HCT116 (cell line): ENCODE data around the gene LSS. TPM values are rescaled to one million over a fixed set of nuclear protein-coding genes. Genes with fewer than 3 reads are reported as not detected.

Experiments
- ATAC-seq: fragments of 200-7000 bp; cut with Tn5 transposase; 2 replicates; pipeline ENCODE4 v1.9.1; 2020; ENCODE audit warnings: mild to moderate bottlenecking, moderate library complexity
- BruUV-seq: library from RNA; stranded (reverse); fragments of 400-500 nt; replicated peaks from 2 replicates; lab custom pipeline; 2021; lab: Mats Ljungman, UMichigan
- CTCF ChIA-PET: fragments of 300-600 bp; sonication (Branson Sonifier 250); formaldehyde crosslinking; loops from one replicate; lab custom pipeline; 2021; ENCODE audit warnings: antibody characterized with exemption; lab: Charles Lee
- POLR2A ChIA-PET: fragments of 300-600, 350-600 bp; sonication (Branson Sonifier 250); formaldehyde crosslinking; loops from one replicate; lab custom pipeline; 2021; ENCODE audit warnings: antibody characterized with exemption; lab: Charles Lee
- RAD21 ChIA-PET, 2 experiments: fragments of 300-600 bp; sonication (Branson Sonifier 250); formaldehyde crosslinking; loops; one replicate each; lab custom pipeline; 2023; ENCODE audit warnings: low total read pairs in 2 of 2; ENCODE audit not compliant: uncharacterized antibody in 2 of 2, unreplicated experiment in 2 of 2, low non-redundant PET in 1 of 2; lab: Charles Lee
- DNase-seq: peaks from one replicate; pipeline ENCODE4 v3.0.0-alpha.2; 2010; ENCODE audit warnings: low read depth, low spot score
- H2AFZ ChIP-seq: fragments of 200-600 bp; shearing (Covaris generic), sonication (generic); 2 replicates; pipeline ENCODE4 v1.6.1; 2017; ENCODE audit warnings: low read depth, mixed run types, mixed read lengths, antibody characterized with exemption, low read length; ENCODE audit not compliant: poor library complexity, severe bottlenecking
- H3K27ac ChIP-seq: 2 replicates; pipeline ENCODE4 v1.5.1; 2012; ENCODE audit warnings: low read depth, low read length
- H3K27me3 ChIP-seq: fragments of 200-600 bp; sonication (generic); 2 replicates; pipeline ENCODE4 v1.6.1; 2016; ENCODE audit warnings: mixed run types, low read length, mixed read lengths; ENCODE audit not compliant: insufficient read depth
- H3K36me3 ChIP-seq, 2 experiments: fragments of 200-500 bp in 1 of 2; fragments of 200-600 bp in 1 of 2; sonication (Bioruptor generic) in 1 of 2; sonication (generic) in 1 of 2; 2 replicates each; pipeline versions ENCODE4 v1.5.1 to v1.6.1; 2014 to 2016; ENCODE audit warnings: low read length in 2 of 2, inconsistent platforms in 1 of 2, mixed read lengths in 1 of 2, mixed run types in 1 of 2; ENCODE audit not compliant: insufficient read depth in 2 of 2, control insufficient read depth in 1 of 2
- H3K4me1 ChIP-seq, 2 experiments: fragments of 200-600 bp in 1 of 2; sonication (generic) in 1 of 2; 2 replicates each; pipeline versions ENCODE4 v1.5.1 to v1.6.1; 2012 to 2017; ENCODE audit warnings: low read length in 2 of 2, inconsistent platforms in 1 of 2, mild to moderate bottlenecking in 1 of 2, mixed read lengths in 1 of 2, mixed run types in 1 of 2, moderate library complexity in 1 of 2; ENCODE audit not compliant: insufficient read depth in 2 of 2, control insufficient read depth in 1 of 2
- H3K4me2 ChIP-seq: fragments of 200-600 bp; sonication (generic); 2 replicates; pipeline ENCODE4 v1.6.1; 2017; ENCODE audit warnings: mixed run types, low read length, mixed read lengths
- H3K4me3 ChIP-seq, 2 experiments: fragments of 200-600 bp in 1 of 2; sonication (generic) in 1 of 2; replicated peaks in 1 of 2; 2 replicates each; pipeline ENCODE4 v1.5.1; 2011 to 2016; ENCODE audit warnings: low read length in 2 of 2, control low read depth in 1 of 2, low read depth in 1 of 2, mild to moderate bottlenecking in 1 of 2, mixed read lengths in 1 of 2, mixed run types in 1 of 2
- H3K79me2 ChIP-seq: fragments of 200-600 bp; sonication (generic); 2 replicates; pipeline ENCODE4 v1.6.1; 2017; ENCODE audit warnings: mild to moderate bottlenecking, mixed run types, low read length, moderate library complexity, mixed read lengths; ENCODE audit not compliant: insufficient read depth
- H3K9ac ChIP-seq: fragments of 200-600 bp; sonication (generic); 2 replicates; pipeline ENCODE4 v1.6.1; 2016; ENCODE audit warnings: low read length, mixed read lengths
- H3K9me2 ChIP-seq: fragments of 200-600 bp; sonication (generic), shearing (Covaris generic); 2 replicates; pipeline ENCODE4 v1.6.1; 2017; ENCODE audit warnings: mixed run types, mild to moderate bottlenecking, moderate library complexity; ENCODE audit not compliant: insufficient read depth
- H3K9me3 ChIP-seq, 2 experiments: fragments of 200-500 bp in 1 of 2; fragments of 200-600 bp in 1 of 2; sonication (Bioruptor generic) in 1 of 2; sonication (generic) in 1 of 2; 2 replicates each; pipeline ENCODE4 v1.6.1; 2014 to 2017; ENCODE audit warnings: low read length in 2 of 2, mixed read lengths in 2 of 2, inconsistent platforms in 1 of 2, low read depth in 1 of 2, mild to moderate bottlenecking in 1 of 2, mixed run types in 1 of 2, moderate library complexity in 1 of 2; ENCODE audit not compliant: control insufficient read depth in 1 of 2, insufficient read depth in 1 of 2
- H4K20me1 ChIP-seq: fragments of 200-600 bp; sonication (generic), shearing (Covaris generic); 2 replicates; pipeline ENCODE4 v1.6.1; 2017; ENCODE audit warnings: mixed run types, mild to moderate bottlenecking, moderate library complexity; ENCODE audit not compliant: insufficient read depth
- ATF3 ChIP-seq: IDR thresholded peaks from 2 replicates; pipeline ENCODE4 v1.6.1; 2012
- CTCF ChIP-seq, 3 experiments: fragments of 200-600 bp in 1 of 3; sonication (generic) in 1 of 3; IDR thresholded peaks in 2 of 3; conservative IDR thresholded peaks in 1 of 3; 2 replicates each; pipeline ENCODE4 v1.5.1; 2012 to 2017; ENCODE audit warnings: low read depth in 2 of 3, low read length in 2 of 3, antibody characterized with exemption in 1 of 3, borderline replicate concordance in 1 of 3, control low read depth in 1 of 3, mild to moderate bottlenecking in 1 of 3, mixed read lengths in 1 of 3, mixed run types in 1 of 3, moderate library complexity in 1 of 3; ENCODE audit not compliant: insufficient read depth in 1 of 3
- POLR2A ChIP-seq: IDR thresholded peaks from 2 replicates; pipeline ENCODE4 v1.7.0; 2011; ENCODE audit warnings: borderline replicate concordance; ENCODE audit not compliant: insufficient read depth, insufficient read length; ENCODE audit errors: extremely low read depth
- SP1 ChIP-seq: IDR thresholded peaks from 2 replicates; pipeline ENCODE4 v1.6.1; 2012; ENCODE audit warnings: low read depth
- SRF ChIP-seq: IDR thresholded peaks from 2 replicates; pipeline ENCODE4 v1.6.1; 2012; ENCODE audit warnings: low read depth
- TCF7L2 ChIP-seq: IDR thresholded peaks from 2 replicates; pipeline ENCODE4 v1.7.0; 2011; ENCODE audit warnings: borderline replicate concordance, inconsistent platforms; ENCODE audit not compliant: insufficient read depth, insufficient read length; ENCODE audit errors: extremely low read depth
- intact Hi-C: fragments of 100-400 bp; cut with micrococcal nuclease; formaldehyde crosslinking; loops from 2 replicates; pipeline ENCODE4 v1.10.0; 2022
- total RNA-seq: library from RNA; stranded (reverse); gene quantifications from one replicate; pipeline ENCODE4 v1.2.1, GENCODE V29; 2021; ENCODE audit not compliant: unreplicated experiment
- TF ChIP-seq, protein P1 (sequence below): IDR thresholded peaks from 2 replicates; pipeline ENCODE4 v1.6.1; 2012; ENCODE audit warnings: low read depth

The LSS gene
- total RNA-seq, 1 experiment from 2014 or later = 44.7 TPM

GRCh38 chr21:46214478-46215340 is 13.9 kb downstream of the LSS start:
- POLR2A ChIA-PET = no interaction called here

More at GRCh38 chr21:46214478-46215340, 13.9 kb downstream of the LSS start:
- no peak overlapping the region for H3K27ac ChIP-seq
- no peaks in the 10 kb centered on the region for H3K4me1 ChIP-seq
- no peaks in the 10 kb centered on the region for H4K20me1 ChIP-seq
- ChIA-PET CTCF (no interaction called here), RAD21 (no interaction called here)
- H3K9ac ChIP-seq = no peak overlapping the region
- H3K27me3 ChIP-seq = no peaks in the 10 kb centered on the region
- H3K4me3 ChIP-seq = no peak overlapping the region
- DNase-seq (no peak), ATAC-seq (no peak)
- H3K4me2 ChIP-seq = no peak overlapping the region
- BruUV-seq = no TSS peak
- intact Hi-C loops = loop anchor here (5.0 kb wide), 2 partner anchors 67 to 242 kb away; no protein-coding TSS in a partner anchor
- no peaks in the 10 kb centered on the region for H3K9me2 ChIP-seq
- H2AFZ ChIP-seq = no peak overlapping the region
- H3K36me3 ChIP-seq = no peaks in the 10 kb centered on the region
- TF ChIP-seq CTCF (IDR thresholded peaks at IDR 0.05 in 2 of 3, conservative IDR thresholded peaks at IDR 0.05 in 1 of 3; ENCODE audit: borderline replicate concordance in 1 of 3, insufficient read depth in 1 of 3, low read depth in 2 of 3, low read length in 2 of 3) (no peak), ATF3 (no peak), SP1 (no peak), TCF7L2 (no peak), SRF (no peak), POLR2A (no peak)
- TF ChIP-seq, protein P1, sequence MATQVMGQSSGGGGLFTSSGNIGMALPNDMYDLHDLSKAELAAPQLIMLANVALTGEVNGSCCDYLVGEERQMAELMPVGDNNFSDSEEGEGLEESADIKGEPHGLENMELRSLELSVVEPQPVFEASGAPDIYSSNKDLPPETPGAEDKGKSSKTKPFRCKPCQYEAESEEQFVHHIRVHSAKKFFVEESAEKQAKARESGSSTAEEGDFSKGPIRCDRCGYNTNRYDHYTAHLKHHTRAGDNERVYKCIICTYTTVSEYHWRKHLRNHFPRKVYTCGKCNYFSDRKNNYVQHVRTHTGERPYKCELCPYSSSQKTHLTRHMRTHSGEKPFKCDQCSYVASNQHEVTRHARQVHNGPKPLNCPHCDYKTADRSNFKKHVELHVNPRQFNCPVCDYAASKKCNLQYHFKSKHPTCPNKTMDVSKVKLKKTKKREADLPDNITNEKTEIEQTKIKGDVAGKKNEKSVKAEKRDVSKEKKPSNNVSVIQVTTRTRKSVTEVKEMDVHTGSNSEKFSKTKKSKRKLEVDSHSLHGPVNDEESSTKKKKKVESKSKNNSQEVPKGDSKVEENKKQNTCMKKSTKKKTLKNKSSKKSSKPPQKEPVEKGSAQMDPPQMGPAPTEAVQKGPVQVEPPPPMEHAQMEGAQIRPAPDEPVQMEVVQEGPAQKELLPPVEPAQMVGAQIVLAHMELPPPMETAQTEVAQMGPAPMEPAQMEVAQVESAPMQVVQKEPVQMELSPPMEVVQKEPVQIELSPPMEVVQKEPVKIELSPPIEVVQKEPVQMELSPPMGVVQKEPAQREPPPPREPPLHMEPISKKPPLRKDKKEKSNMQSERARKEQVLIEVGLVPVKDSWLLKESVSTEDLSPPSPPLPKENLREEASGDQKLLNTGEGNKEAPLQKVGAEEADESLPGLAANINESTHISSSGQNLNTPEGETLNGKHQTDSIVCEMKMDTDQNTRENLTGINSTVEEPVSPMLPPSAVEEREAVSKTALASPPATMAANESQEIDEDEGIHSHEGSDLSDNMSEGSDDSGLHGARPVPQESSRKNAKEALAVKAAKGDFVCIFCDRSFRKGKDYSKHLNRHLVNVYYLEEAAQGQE = no peak
- H3K79me2 ChIP-seq = no peaks in the 10 kb centered on the region
- no peaks in the 10 kb centered on the region for H3K9me3 ChIP-seq
